ENCODE data around the gene CCDC185. TPM values are rescaled to one million over a fixed set of nuclear protein-coding genes. Genes with fewer than 3 reads are reported as not detected.

CCDC185 gene
- total RNA-seq, 3 donors from 2014 or later, result not detected

GRCh38 chr1:223411309-223411708 lies 18.1 kb downstream of the CCDC185 start:
- TF ChIP-seq, protein P1, sequence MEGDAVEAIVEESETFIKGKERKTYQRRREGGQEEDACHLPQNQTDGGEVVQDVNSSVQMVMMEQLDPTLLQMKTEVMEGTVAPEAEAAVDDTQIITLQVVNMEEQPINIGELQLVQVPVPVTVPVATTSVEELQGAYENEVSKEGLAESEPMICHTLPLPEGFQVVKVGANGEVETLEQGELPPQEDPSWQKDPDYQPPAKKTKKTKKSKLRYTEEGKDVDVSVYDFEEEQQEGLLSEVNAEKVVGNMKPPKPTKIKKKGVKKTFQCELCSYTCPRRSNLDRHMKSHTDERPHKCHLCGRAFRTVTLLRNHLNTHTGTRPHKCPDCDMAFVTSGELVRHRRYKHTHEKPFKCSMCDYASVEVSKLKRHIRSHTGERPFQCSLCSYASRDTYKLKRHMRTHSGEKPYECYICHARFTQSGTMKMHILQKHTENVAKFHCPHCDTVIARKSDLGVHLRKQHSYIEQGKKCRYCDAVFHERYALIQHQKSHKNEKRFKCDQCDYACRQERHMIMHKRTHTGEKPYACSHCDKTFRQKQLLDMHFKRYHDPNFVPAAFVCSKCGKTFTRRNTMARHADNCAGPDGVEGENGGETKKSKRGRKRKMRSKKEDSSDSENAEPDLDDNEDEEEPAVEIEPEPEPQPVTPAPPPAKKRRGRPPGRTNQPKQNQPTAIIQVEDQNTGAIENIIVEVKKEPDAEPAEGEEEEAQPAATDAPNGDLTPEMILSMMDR (IDR thresholded peaks at IDR 0.05), result no peak

DNA sequence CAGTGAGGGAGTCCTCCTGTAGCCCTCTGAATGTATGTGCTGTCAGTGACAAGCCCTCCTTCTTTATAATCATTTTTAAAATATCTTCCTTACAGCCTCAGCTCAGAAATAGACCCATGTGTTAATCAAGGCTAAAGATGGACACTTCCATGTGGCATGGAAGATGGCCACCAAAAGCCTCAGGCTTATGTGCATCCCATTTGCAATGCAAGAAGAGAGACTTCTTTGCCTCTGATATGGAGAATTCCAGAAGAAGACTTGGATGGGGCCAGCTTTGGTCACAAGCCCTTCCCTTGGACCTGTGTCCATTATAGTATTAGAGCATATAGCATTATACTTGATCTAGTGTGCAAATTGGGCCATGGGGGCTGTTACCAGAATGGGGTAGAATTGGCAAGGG lies 18.5 kb downstream of the CCDC185 start:
- TF ChIP-seq, protein P1 (IDR thresholded peaks at IDR 0.05), result no peak
- intact Hi-C loops (cut with DNase I, micrococcal nuclease), result no loop called here

More at GRCh38 chr1:223411309-223411708, 18.1 kb downstream of the CCDC185 start:
- Histone ChIP-seq H3K4me1 (ENCODE audit: low read depth) (no peaks in the 10 kb centered on the region), H3K36me3 (ENCODE audit: low read depth) (no peaks in the 10 kb centered on the region), H3K9me3 (no peaks in the 10 kb centered on the region), H3K4me3 (no peak overlapping the region)
- intact Hi-C loops (cut with DNase I, micrococcal nuclease), result no loop called here
- ATAC-seq, result no peak
- no peak for DNase-seq

GRCh38 chr1:223413216-223413615 lies 20.0 kb downstream of the CCDC185 start:
- Histone ChIP-seq H3K4me1 (ENCODE audit: low read depth) (no peaks in the 10 kb centered on the region), H3K9me3 (no peaks in the 10 kb centered on the region), H3K36me3 (ENCODE audit: low read depth) (no peaks in the 10 kb centered on the region), H3K4me3 (no peak overlapping the region)
- intact Hi-C loops (cut with DNase I, micrococcal nuclease), result no loop called here
- TF ChIP-seq, protein P1 (IDR thresholded peaks at IDR 0.05), result no peak
- ATAC-seq, result no peak
- no peak for DNase-seq

More for the DNA sequence above, 18.5 kb downstream of the CCDC185 start:
- Histone ChIP-seq H3K9me3 (no peaks in the 10 kb centered on the region), H3K4me1 (ENCODE audit: low read depth) (no peaks in the 10 kb centered on the region), H3K36me3 (ENCODE audit: low read depth) (no peaks in the 10 kb centered on the region), H3K4me3 (no peak overlapping the region)
- ATAC-seq (no peak), DNase-seq (no peak)

DNA sequence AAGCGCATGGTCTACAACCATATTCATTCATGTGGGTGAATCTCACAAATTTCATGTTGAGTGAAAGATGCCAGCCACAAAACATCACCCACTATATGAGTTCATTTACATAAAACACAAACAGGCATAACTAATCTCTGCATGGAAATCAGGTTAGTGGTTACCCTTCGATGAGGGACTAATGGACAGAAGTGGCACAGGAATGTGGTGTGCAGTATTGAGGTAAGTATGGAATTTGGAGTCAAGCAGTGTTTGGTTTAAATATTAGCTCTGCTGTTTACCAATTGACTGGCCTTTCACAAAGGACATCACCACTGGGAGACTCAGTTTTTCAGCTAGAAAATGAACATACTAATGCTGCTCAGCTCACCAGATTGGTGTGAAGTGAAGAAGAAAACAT lies 24.2 kb downstream of the CCDC185 start:
- TF ChIP-seq, protein P1 (IDR thresholded peaks at IDR 0.05), result no peak
- no peak for ATAC-seq
- no peak overlapping the region for H3K4me3 ChIP-seq
- no peaks in the 10 kb centered on the region for H3K36me3 ChIP-seq (ENCODE audit: low read depth)
- H3K4me1 ChIP-seq (ENCODE audit: low read depth), result no peaks in the 10 kb centered on the region
- DNase-seq, result no peak
- H3K9me3 ChIP-seq, result no peaks in the 10 kb centered on the region
- intact Hi-C loops (cut with DNase I, micrococcal nuclease), result no loop called here

GRCh38 chr1:223417903-223418663 lies 24.9 kb downstream of the CCDC185 start:
- Histone ChIP-seq H3K9me3 (no peaks in the 10 kb centered on the region), H3K4me3 (no peak overlapping the region), H3K4me1 (ENCODE audit: low read depth) (no peaks in the 10 kb centered on the region), H3K36me3 (ENCODE audit: low read depth) (no peaks in the 10 kb centered on the region)
- TF ChIP-seq, protein P1 (IDR thresholded peaks at IDR 0.05), result no peak
- DNase-seq, result no peak
- intact Hi-C loops (cut with DNase I, micrococcal nuclease), result no loop called here
- no peak for ATAC-seq

All from mucosa of descending colon (tissue), 3 donors.